HCT116 (cell line): ENCODE data around the gene ACKR1.

Experiments used
- POLR2A ChIP-seq: IDR thresholded peaks from 2 replicates; pipeline ENCODE4 v1.7.0; 2011; ENCODE audit warnings: borderline replicate concordance; ENCODE audit not compliant: insufficient read depth, insufficient read length; ENCODE audit errors: extremely low read depth
- SP1 ChIP-seq: IDR thresholded peaks from 2 replicates; pipeline ENCODE4 v1.6.1; 2012; ENCODE audit warnings: low read depth
- TF ChIP-seq, protein P1 (sequence below), 3 experiments: fragments of 200-600 bp in 1 of 3; sonication (generic) in 1 of 3; IDR thresholded peaks in 2 of 3; conservative IDR thresholded peaks in 1 of 3; 2 replicates each; pipeline ENCODE4 v1.5.1; 2012 to 2017; ENCODE audit warnings: low read depth in 2 of 3, low read length in 2 of 3, antibody characterized with exemption in 1 of 3, borderline replicate concordance in 1 of 3, control low read depth in 1 of 3, mild to moderate bottlenecking in 1 of 3, mixed read lengths in 1 of 3, mixed run types in 1 of 3, moderate library complexity in 1 of 3; ENCODE audit not compliant: insufficient read depth in 1 of 3
- TF ChIP-seq, protein P2 (sequence below): IDR thresholded peaks from 2 replicates; pipeline ENCODE4 v1.6.1; 2012; ENCODE audit warnings: low read depth

- TF ChIP-seq SP1 (no peak), POLR2A (no peak)
- TF ChIP-seq, protein P1, sequence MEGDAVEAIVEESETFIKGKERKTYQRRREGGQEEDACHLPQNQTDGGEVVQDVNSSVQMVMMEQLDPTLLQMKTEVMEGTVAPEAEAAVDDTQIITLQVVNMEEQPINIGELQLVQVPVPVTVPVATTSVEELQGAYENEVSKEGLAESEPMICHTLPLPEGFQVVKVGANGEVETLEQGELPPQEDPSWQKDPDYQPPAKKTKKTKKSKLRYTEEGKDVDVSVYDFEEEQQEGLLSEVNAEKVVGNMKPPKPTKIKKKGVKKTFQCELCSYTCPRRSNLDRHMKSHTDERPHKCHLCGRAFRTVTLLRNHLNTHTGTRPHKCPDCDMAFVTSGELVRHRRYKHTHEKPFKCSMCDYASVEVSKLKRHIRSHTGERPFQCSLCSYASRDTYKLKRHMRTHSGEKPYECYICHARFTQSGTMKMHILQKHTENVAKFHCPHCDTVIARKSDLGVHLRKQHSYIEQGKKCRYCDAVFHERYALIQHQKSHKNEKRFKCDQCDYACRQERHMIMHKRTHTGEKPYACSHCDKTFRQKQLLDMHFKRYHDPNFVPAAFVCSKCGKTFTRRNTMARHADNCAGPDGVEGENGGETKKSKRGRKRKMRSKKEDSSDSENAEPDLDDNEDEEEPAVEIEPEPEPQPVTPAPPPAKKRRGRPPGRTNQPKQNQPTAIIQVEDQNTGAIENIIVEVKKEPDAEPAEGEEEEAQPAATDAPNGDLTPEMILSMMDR (IDR thresholded peaks at IDR 0.05 in 2 of 3, conservative IDR thresholded peaks at IDR 0.05 in 1 of 3; ENCODE audit: borderline replicate concordance in 1 of 3, insufficient read depth in 1 of 3, low read depth in 2 of 3, low read length in 2 of 3): no peak
- TF ChIP-seq, protein P2, sequence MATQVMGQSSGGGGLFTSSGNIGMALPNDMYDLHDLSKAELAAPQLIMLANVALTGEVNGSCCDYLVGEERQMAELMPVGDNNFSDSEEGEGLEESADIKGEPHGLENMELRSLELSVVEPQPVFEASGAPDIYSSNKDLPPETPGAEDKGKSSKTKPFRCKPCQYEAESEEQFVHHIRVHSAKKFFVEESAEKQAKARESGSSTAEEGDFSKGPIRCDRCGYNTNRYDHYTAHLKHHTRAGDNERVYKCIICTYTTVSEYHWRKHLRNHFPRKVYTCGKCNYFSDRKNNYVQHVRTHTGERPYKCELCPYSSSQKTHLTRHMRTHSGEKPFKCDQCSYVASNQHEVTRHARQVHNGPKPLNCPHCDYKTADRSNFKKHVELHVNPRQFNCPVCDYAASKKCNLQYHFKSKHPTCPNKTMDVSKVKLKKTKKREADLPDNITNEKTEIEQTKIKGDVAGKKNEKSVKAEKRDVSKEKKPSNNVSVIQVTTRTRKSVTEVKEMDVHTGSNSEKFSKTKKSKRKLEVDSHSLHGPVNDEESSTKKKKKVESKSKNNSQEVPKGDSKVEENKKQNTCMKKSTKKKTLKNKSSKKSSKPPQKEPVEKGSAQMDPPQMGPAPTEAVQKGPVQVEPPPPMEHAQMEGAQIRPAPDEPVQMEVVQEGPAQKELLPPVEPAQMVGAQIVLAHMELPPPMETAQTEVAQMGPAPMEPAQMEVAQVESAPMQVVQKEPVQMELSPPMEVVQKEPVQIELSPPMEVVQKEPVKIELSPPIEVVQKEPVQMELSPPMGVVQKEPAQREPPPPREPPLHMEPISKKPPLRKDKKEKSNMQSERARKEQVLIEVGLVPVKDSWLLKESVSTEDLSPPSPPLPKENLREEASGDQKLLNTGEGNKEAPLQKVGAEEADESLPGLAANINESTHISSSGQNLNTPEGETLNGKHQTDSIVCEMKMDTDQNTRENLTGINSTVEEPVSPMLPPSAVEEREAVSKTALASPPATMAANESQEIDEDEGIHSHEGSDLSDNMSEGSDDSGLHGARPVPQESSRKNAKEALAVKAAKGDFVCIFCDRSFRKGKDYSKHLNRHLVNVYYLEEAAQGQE: no peak
Measured at GRCh38 chr1:159184201-159184600, 20.5 kb upstream of the ACKR1 start.
